T47D (cell line): Measurements from ENCODE around the gene PFAS.
"Not testable (repeated sequence)": the region's sequence is repeated elsewhere in the genome, so short reads cannot be mapped to it uniquely, and the experiment has no call there.

Experiments used
- DNase-seq, 2 experiments: peaks; one replicate each; pipeline versions ENCODE4 v3.0.0 to v3.0.0-alpha.2; 2011 to 2012; ENCODE audit warnings: low read depth in 1 of 2, low spot score in 1 of 2
- JUND ChIP-seq: IDR thresholded peaks from 2 replicates; pipeline ENCODE4 v1.6.1; 2012; ENCODE audit warnings: low read depth
- in situ Hi-C: cut with HindIII; loops from 2 replicates; pipeline ENCODE4 v1.10.0; 2016; ENCODE audit warnings: low sequenced_read_pairs, low pct_unique_long_range_greater_than_20kb

PFAS gene

DNA sequence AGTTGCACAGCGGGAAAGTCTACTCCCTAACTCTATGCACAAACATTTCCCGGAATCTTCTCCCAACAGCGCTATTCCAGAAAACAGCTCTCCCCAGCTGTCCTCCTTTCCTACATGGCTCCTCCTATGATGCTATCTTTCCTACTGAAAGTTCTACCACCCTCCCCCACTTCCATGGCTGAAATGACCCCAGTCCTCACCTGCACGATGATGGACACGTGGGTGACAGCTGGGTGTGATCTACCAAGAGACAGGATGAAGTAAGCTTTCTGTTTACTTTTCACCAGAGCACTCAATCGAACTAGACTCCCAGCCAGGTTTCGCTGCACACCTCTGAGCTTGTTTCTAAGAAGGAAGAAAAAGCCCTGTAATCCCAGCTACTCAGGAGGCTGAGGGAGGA is 11.9 kb upstream of the PFAS start:
- peak in 1 of 2 experiments; percentile 87 for DNase-seq
- in situ Hi-C loops, result no loop called here
- TF ChIP-seq JUND, result no peak

DNA sequence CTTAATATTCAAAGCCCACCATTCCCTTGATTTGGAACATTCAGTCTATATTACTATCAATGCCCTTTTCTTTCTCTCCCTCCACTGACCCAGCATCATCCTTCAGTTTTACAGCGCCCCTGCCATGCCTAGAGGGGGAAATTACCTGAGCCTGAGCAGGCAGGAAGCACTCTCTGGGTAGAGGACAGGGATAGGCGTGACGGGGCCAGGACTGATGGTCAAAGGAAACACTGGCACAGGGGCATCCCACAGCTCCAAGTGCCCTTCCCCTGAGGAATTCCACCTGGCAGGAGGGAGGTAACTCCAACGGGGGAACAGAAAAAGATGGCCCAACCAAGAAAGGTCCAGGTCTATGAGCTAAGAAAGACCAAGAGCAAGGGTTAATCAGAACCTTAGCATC is 11.2 kb upstream of the PFAS start:
- in situ Hi-C loops, result no loop called here
- DNase-seq, result no peak
- TF ChIP-seq JUND, result no peak

DNA sequence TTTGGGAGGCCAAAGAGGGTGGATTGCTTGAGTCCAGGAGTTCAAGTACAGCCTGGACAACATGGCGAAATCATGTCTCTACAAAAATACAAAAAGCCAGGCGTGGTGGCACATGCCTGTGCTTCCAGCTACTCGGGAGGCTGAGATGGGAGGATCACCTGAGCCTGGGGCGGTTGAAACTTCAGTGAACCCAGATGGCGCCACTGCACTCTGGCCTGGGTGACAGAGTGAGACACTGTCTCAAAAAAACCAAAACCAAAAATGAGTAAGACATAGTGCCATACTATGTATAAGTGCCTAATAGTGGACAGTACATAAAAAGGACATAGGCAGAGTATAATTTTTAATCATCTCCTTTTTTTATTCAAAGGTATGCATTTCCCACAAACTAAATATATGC is 5.3 kb upstream of the PFAS start:
- DNase-seq, result no peak
- no peak for TF ChIP-seq JUND
- in situ Hi-C loops, result no loop called here

DNA sequence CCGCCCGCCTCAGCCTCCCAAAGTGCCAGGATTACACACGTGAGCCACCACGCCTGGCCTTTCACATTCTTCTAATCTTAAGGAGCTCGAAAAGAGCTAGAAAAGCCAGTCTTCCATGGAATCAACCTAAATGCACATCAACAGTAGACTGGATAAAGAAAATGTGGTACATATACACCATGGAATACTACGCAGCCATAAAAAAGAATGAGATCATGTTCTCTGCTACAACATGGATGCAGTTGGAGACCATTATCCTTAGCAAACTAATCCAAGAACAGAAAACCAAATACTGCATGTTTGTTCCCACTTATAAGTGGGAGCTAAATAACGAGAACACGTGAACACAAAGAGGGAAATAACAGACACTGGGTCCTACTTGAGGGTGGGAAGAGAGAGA is 4.3 kb upstream of the PFAS start:
- DNase-seq, result no peak
- in situ Hi-C loops, result no loop called here
- TF ChIP-seq JUND, result no peak

DNA sequence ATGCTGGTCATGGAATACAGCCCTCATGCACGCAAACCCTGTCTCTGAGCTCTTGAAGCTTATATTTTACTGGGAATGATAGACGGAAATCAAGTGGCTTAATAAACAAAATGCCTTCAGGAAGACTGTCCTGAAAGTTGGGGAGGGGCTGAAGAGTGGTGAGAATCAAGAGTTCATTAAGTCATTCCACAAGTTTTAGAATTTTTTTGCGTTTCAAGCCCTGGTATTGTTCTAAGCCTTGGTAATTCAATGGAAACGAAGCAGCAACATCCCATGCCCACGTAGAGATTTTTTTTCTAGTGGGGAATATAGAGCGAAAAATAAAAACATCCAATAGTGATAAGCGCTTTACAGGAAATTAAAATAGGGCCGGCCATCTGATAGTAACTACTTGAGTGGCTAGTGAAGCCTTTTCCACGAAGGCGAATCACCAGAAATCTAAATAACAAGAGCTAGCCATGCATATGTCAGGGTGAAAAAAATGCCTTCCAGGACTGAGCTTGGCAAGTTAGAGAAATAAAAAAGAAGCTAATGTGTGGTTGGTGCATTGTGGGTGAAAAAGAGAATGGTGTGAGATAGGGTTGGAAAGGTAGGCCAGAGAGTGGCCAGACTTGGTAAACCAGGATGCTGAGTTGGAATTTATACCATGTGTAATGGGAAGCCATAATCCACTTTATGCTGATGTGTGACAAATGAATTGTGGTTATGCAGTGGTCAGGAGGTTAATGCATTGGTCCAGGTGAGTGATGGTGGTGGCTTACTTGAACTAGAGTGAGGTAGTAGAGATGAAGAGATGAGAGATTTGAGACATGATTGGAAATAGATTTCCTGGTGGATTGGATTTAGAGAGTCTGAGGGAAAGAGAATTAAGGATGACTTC is 772 bp downstream of the PFAS start:
- no peak for DNase-seq
- no peak for TF ChIP-seq JUND
- in situ Hi-C loops, result no loop called here

DNA sequence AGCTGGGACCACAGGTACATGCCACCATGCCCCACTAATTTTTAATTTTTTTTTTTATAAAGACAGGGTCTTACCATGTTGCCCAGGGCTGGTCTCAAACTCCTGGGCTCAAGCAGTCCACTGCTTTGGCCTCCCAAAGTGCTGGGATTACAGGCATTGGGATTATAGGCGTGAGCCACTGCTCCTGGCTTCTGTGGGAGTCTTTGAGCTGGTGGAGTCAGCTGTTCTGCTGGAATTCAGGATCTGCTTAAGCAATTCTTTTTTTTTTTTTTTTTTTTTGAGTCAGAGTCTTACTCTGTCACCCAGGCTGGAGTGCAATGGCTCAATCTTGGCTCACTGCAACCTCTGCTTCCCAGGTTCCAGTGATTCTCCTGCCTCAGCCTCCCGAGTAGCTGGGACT is 2.3 kb downstream of the PFAS start:
- DNase-seq, in situ Hi-C loops: not testable (repeated sequence)

DNA sequence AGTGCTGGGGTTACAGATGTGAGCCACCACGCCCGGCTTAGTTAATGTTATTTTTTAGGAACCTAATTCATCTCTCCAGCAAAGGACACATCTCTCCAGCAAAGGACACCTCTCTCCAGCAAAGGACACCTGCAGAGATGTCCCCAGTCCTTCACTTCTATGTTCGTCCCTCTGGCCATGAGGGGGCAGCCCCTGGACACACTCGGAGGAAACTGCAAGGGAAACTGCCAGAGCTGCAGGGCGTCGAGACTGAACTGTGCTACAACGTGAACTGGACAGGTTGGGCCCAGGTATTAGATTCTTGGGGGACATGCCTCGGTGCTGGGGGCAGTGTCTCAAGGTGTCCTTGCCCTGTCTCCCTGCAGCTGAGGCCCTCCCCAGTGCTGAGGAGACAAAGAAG is 4.7 kb downstream of the PFAS start:
- TF ChIP-seq JUND, result no peak
- DNase-seq, result peak; percentile 34 to 76
- in situ Hi-C loops, result no loop called here

DNA sequence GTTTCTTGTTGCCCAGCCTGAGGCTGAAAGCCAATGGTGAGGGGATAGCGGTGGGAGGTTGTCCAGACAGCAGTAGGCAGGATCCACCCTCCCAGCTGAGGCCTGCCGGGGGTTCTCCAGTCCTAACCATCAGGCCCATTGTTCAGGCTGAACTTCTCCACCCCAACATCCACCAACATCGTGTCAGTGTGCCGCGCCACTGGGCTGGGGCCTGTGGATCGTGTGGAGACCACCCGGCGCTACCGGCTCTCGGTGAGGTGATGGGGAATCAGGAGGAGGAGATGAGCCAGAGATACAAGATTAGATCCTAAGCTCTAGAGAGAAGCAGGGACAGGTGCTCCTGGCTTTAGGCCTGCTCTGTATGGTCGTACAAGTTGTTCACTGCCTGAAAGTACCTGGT is 5.8 kb downstream of the PFAS start:
- DNase-seq, result no peak
- in situ Hi-C loops, result no loop called here
- no peak for TF ChIP-seq JUND

DNA sequence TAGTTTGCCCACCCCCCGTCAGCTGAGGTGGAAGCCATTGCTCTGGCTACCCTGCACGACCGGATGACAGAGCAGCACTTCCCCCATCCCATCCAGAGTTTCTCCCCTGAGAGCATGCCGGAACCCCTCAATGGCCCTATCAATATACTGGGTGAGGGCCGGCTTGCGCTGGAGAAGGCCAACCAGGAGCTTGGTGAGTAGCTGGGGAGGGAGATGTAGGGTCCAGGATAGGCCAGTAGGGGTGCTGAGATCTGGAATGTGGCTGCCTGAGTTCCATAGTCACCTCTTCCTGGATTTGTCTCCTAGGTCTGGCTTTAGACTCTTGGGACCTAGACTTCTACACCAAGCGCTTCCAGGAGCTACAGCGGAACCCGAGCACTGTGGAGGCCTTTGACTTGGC is 6.4 kb downstream of the PFAS start:
- TF ChIP-seq JUND, result no peak
- DNase-seq, result peak in 1 of 2 experiments; percentile 15

DNA sequence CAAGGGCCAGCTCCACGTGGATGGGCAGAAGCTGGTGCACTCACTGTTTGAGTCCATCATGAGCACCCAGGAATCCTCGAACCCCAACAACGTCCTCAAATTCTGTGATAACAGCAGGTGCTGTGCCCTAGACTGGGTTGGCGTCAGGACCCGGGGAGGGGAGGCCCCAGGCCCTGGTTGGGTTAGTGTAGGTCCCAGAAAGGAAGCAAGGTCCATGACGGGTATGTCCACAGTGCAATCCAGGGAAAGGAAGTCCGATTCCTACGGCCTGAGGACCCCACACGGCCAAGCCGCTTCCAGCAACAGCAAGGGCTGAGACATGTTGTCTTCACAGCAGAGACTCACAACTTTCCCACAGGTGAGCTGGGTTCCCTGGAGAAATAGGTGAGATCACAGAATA is 7.2 kb downstream of the PFAS start:
- no peak for DNase-seq
- no peak for TF ChIP-seq JUND
- in situ Hi-C loops, result no loop called here

More for the DNA sequence above, 6.4 kb downstream of the PFAS start:
- in situ Hi-C loops, result no loop called here

DNA sequence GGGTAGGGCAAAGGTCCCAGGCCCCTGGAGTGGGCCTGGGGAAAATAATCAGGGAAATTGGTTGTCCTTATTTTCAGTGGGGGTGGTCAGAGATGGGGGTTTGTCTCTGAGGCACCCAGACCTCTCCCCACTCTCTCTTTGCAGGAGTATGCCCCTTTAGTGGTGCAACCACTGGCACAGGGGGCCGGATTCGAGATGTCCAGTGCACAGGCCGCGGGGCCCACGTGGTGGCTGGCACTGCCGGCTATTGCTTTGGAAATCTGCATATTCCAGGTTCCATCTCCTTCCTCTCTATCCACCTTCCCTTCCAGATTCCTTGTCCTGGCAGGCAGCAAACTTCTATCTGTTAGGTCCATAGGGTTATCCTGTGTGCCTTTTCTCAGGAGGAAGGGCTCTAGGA is 7.6 kb downstream of the PFAS start:
- DNase-seq, result no peak
- in situ Hi-C loops, result no loop called here
- no peak for TF ChIP-seq JUND

DNA sequence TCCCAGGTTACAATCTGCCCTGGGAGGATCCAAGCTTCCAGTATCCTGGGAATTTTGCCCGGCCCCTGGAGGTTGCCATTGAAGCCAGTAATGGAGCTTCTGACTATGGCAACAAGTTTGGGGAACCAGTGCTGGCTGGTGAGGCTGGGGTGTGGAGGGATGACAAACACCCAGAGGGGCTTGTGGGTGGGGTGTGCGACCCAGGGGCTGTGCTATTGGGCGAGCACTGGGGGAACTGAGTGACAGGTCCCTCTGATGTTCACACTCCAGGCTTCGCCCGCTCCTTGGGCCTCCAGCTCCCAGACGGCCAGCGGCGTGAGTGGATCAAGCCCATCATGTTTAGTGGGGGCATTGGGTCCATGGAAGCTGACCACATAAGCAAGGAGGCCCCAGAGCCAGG is 8.7 kb downstream of the PFAS start:
- no peak for TF ChIP-seq JUND
- no peak for DNase-seq
- in situ Hi-C loops, result no loop called here

DNA sequence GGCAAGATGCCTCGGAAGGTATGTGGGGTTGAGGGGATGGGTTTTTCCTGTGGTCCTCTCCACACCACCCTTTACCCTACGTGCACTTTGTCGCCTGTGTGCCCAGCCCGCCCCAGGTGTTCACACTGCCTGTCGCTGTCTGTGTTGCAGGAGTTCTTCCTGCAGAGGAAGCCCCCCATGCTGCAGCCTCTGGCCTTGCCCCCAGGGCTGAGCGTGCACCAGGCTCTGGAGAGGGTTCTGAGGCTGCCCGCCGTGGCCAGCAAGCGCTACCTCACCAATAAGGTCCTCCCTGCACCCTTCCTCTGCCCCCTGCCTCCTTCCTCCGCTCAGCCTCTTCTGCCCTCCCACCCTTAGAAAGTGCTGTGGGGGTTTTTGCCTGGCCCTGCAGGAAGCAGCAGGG is 15.2 kb downstream of the PFAS start:
- TF ChIP-seq JUND, result no peak
- DNase-seq, result no peak
- in situ Hi-C loops, result no loop called here
